CD4-positive, alpha-beta T cell treated with Interleukin-4 for 1 hour (primary cell): ENCODE measurements around the gene HORMAD1.
"Not testable (repeated sequence)": the region's sequence is repeated elsewhere in the genome, so short reads cannot be mapped to it uniquely, and the experiment has no call there.

Experiments
- DNase-seq, 2 donors: peaks; one replicate each; pipeline ENCODE4 v3.0.0-alpha.2; 2020 to 2022

HORMAD1 gene, protein sequence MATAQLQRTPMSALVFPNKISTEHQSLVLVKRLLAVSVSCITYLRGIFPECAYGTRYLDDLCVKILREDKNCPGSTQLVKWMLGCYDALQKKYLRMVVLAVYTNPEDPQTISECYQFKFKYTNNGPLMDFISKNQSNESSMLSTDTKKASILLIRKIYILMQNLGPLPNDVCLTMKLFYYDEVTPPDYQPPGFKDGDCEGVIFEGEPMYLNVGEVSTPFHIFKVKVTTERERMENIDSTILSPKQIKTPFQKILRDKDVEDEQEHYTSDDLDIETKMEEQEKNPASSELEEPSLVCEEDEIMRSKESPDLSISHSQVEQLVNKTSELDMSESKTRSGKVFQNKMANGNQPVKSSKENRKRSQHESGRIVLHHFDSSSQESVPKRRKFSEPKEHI

DNA sequence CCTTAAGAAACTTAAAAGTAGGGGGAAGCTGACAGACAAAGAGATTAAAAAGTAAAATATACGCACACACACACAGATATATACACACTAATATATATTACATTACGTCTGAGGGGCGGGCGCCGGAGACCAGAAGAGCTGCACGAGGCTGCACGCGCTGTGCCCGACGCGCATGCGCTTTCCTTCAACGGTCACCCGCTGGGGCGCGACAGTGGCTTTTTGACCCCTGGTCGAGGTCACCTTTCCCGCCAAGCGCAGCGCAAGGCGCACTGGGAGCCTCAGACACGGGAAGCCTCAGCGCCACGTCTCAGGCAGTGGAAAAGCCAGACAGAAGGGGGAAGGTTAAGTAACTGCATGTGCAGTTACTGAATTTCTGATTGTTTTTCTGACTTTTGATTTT, at the start of gene HORMAD1:
Gene HORMAD1 (minus strand): TSS at position 193 of the 400 bp plus-strand sequence. CDS start 1,390 bp downstream, outside the sequence.
- no peak for DNase-seq

DNA sequence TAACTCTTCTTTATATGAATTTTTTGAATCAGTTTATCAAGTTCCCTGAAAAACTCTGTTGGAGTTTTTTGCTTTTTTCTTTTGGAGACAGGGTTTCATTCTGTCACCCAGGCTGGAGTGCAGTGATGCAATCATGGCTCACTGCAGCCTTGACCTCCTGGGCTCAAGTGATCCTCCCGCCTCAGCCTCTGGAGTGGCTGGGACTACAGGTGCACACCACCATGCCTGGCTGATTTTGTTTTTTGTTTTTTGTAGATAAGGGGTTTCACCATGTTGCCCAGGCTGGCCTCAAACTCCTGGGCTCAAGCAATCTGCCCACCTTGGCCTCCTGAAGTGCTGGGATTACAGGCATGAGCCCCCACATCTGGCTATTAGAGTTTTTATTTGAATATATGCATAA, 47.0 kb upstream of the HORMAD1 start:
- not testable (repeated sequence) for DNase-seq

DNA sequence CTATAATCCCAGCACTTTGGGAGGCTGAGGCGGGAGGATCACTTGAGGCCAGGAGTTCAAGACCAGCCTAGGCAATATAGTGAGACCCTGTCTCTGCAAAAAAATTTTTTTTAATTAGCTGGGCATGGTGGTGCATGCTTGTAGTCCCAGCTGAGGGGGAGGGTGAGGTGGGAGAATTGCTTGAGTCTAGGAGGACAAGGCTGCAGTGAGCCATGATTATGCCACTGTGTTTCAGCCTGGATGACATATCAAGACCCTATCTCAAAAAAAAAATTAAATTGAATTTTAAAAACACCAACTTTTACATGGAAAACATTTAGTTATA, 45.2 kb upstream of the HORMAD1 start:
- DNase-seq = not testable (repeated sequence)

DNA sequence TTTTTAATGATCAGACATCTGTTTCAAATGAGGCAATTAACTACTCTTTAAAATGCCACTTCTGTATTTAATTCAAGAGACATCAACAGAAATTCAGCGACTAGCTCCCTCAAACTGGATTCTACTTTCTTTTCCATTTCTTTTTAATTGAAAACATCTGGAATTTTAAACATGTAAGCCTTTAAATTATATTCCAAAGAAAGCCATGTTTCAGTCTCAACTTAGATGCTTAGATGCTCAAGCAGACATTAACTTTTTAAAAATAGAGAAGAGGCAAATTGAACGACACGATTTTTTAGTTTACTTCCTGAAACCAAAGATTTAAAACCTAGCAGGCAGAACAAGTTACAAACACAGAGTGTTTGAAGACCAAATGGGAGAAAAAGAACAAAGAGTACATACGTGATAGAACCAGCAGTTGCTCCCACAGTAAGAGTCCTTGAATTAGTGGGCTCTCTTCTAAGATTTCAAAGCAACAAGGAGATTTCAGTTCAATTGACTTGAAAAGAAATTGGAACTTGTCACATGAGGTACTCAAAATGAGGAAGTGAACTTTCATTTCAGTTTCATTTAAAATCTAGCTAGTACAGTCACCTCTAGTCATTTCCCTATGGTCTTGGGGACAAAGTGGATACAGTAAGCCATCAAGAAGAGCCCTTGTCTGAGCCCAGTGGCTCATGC, 44.7 kb upstream of the HORMAD1 start, which contains the start of gene CTSS:
Gene CTSS (minus strand): TSS at position 483 of the 681 bp plus-strand sequence. CDS start 1,015 bp downstream, outside the sequence.
- peak in 1 of 2 donors; percentile 57 for DNase-seq

DNA sequence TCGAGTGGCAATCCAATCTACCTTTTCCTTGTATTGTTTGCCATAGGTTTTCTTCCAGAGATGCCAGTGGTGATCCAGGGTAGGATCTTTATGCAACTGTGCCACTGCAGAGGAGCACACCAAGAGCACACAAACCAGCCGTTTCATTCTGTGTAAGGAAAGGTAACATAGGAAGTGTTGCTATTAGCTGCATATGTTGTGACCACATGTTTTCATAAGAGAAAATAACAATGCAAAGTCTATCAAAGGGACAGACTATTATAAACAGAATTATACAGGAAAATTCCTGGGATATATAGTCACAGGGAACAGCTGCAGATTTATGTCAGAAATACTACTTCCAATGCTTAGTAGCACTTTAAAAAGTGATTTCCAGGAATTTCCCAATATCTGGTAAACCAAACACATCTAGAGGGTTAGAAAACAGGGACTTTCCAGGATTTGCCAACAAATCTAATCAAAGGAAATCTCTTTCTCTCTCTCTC, 44.0 kb upstream of the HORMAD1 start:
- peak in 1 of 2 donors; percentile 46 for DNase-seq

DNA sequence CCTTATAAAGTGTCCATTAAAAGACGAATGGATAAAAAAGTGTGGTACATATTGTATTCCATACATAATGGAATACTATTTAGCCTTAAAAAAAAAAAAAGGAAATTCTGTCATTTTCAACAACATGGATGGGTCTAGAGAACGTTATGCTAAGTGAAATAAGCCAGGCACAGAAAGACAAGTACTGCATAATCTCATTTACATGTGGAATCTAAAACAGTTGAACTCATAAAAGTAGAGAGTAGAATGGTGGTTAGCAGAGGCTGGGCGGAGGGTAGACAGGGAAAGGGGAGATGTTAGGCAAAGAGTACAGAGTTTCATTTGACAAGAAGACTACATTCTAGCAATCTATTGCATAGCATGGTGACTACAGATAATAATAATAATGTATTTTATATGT, 42.3 kb upstream of the HORMAD1 start:
- no peak for DNase-seq

DNA sequence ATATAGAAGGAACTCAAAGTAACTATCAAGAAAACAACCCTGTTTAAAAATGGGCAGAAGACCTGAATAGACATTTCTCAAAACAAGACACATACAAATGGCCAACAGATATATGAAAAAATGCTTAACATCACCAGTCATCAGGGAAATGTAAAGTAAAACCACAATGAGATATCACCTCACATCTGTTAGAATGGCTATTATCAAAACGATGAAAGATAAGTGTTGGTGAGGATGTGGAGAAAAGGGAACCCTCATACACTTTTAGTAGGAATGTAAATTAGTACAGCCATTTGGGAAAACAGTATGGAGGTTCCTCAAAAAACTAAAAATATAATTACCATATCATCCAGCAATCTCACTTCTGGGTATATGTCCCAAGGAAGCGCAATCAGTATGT, 41.9 kb upstream of the HORMAD1 start:
- DNase-seq = no peak

DNA sequence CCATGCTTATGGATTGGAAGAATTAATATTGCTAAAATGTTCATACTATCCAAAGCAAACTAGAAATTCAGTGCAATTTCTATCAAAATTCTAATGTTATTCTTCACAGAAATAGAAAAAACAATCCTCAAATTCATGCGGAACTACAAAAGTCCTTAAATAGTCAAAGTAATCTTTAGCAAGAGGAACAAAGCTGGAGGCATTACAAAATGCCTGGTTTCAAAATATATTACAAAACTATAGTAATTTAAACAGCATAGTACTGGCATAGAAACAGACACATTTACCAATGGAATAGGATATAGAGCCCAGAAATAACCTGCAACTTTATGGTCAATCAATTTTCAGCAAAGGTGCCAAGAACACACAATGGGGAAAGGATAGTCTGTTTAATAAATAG, 41.1 kb upstream of the HORMAD1 start:
- DNase-seq = no peak

DNA sequence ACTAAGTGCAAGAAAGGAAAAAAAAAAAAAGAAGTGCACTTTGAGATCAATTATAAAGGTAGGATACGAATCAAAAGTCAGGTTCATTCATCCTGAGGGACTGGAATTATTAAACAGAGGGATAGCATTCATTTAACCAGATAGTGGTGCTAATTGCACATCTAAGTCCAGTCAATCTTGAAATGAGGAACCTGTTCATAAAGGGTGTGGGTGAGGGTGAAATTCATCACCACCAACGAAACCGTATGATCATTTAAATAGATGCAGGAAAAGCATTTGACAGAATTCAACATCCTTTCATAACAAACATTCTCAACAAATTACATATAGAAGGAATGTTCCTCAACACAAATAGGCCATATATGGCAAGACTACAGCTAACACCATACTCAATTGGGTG, 39.3 kb upstream of the HORMAD1 start:
- DNase-seq = no peak

DNA sequence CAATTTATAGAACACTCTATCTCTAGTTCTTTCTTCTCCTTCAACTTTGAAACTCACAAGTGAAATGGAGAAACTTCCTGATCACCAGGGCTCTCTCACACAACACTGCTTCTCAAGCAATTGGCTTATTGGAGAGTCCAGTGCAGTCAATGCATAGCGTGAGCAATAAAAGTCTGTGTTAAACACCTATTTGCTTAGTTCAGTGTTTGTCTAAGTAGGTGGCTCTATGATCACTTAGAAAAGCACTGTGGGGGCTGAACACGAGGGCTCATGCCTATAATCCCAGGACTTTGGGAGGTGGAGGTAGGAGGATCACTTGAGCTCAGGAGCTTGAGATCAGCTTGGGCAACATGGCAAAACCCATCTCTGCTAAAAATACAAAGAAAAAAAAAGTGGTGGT, 32.7 kb upstream of the HORMAD1 start:
- DNase-seq = no peak

DNA sequence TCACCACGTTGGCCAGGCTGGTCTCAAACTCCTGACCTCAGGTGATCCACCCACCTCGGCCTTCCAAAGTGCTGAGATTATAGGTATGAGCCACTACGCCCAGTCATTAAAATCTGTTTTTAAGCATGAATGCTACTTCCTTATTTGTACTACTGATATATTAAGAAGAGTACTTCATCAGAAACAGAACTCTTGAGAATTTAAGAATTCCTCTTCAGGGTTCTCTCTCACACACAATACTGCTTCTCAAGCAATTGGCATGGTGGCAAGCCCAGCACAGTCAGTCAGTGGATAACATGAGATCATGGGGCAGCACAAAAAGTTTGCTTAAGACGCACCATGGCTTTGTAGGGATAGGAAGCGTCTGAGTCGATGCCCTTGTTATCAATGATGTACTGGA, 30.7 kb upstream of the HORMAD1 start:
- no peak for DNase-seq

DNA sequence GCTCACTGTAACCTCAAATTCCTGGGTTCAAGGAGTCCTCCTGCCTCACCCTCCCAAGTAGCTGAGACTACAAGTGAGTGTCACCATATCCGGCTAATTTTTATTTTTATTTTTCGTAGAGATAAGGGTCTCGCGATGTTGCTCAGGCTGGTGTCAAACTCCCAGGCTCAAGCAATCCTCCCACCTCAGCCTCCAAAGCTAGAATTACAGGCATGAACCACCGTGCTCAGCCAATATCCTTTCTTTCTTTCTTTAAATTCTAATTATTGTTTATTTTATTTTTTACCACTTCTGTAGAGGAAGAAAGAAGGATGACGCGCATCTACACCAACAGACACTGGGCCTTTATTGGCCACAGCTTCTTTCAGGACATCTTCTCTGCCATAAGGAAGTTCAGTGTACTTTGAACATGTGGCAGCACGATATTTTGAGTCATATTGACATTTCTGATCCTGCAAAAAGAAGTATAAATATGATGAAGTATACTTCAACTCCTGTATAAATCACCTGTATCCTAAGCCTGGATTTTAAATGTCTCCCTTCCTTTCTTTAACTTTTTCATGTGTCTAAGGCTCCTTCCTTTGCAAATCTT, 29.1 kb upstream of the HORMAD1 start:
- no peak for DNase-seq

DNA sequence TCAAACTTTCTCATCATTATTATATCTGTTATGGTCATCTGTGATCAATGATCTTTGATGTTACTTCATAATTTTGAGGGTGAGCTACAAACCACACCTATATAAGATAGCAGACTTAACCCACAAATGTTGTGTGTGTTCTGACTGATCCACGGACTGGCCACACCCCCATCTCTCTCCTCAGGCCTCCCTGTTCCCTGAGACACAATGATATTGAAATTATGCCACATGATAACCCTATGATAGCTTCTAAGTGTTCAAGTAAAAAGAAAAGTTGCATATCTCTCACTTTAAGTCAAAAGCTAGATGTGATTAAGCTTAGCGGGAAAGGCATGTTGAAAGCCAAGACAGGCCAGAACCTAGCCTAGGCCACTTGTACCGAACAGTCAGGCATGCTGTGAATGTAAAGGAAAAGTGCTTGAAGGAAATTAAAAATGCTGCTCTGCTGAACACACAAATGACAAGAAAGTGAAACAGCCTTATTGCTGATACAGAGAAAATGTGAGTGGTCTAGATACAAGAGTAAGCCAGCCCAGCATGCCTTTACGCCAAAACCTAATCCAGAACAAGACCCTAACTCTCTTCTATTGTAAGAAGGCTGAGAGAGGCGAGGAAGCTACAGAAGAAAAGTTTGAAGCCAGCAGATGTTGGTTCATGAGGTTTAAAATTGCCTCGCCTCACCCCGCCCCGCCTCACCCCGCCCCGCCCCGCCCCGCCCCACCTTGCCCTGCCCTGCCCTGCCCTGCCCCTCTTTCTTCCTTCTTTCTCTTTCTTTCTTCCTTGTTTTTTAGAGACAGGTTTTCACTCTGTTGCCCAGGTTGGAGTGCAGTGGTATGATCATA, 28.4 kb upstream of the HORMAD1 start:
- no peak for DNase-seq

DNA sequence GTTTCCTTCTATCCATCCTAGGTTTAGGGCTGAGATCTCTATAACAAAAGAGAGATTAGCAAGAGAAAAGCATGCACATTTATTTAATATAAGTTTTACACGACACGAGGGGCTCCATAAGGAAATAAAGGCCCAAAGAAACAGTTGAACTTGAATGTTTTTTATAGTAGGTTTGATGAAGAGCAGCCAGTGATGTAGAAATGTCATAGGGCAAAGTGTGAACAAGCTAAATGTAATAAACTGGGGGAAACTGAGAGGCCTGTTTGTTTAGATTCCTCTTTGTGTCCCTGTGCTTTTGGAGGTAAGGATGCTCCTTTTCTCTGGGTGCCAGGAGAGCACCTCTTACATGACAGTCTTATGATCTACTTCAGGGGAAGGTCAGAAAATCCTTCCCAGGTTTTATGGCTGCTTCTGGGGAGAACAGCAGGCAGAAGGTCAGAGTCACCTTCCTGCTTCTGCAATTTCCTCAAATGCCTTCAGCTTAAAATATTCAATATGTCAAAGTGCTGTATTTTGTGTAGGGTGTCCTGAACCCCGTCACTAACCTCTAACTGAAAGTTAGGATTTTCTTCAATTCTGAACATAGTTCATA, 9.5 kb upstream of the HORMAD1 start:
- DNase-seq = no peak

DNA sequence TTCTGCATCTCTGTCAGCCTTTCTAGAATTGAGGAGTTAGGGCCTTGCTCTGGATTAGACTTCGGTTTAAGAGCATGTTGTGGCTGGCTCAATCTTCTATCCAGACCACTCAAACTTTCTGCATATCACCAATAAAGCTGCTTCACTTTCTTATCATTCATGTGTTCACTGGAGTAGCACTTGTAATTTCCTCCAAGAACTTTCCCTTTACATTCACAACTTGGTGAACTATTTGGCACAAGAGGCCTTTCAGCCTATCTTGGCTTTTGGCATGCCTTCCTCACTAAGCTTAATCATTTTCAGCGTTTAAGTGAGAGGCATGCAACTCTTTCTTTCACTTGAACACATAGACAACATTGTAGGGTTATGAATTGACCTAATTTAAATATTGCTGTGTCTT, 3.6 kb upstream of the HORMAD1 start:
- DNase-seq = no peak

DNA sequence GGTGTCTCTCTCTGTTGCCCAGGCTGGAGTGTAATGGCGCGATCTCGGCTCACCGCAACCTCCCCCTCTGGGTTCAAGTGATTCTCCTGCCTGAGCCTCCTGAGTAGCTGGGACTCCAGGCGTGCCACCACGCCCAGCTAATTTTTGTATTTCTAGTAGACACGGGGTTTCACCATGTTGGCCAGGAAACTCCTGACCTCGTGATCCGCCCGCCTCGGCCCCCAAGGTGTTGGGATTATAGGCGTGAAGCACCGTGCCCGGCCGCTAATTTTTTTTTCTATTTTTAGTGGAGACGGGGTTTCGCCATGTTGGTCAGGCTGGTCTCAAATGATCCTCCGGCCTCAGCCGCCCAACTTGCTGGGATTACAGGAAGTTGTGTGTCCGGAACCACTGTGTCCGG, 597 bp downstream of the HORMAD1 start:
- no peak for DNase-seq

DNA sequence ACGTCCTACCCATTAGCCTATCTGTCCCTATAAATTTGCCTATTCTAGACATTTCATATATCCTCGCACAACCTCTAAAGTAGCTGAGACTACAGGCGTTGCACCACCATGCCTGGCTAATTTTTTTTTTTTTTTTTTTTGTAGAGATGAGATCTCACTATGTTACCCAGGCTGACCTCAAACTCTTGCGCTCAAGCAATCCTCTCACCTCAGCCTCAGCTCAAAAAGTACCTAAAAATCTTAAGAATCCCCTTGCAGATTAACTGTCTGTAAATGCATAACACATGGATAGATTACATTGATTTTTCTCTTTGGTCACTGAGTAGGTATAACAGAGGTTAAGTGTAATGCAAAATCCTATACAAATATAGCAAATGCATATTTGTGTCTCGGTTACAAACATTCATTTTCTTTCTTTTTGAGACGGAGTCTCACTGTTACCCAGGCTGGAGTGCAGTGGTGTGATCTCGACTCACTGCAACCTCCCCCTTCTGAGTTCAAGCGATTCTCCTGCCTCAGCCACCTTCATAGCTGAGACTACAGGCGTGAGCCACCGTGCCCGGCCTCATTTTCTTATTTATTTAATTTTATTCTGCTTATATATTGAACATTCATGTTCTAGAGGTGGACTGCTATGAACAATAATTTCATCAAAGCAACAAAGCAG, 2.3 kb downstream of the HORMAD1 start:
- no peak for DNase-seq

DNA sequence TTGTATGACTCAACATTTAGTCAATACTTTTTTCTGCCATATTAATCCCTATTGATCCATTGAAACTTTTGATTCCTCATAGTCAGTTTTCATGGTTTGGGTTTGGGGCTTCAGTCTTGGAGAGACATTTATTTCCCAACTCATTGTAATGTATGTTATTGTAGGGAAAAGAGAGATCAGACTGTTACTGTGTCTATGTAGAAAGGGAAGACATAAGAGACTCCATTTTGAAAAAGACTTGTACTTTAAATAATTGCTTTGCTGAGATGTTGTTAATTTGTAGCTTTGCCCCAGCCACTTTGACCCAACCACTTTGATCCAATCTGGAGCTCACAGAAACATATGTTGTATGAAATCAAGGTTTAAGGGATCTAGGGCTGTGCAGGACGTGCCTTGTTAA, 11.7 kb downstream of the HORMAD1 start:
- not testable (repeated sequence) for DNase-seq

DNA sequence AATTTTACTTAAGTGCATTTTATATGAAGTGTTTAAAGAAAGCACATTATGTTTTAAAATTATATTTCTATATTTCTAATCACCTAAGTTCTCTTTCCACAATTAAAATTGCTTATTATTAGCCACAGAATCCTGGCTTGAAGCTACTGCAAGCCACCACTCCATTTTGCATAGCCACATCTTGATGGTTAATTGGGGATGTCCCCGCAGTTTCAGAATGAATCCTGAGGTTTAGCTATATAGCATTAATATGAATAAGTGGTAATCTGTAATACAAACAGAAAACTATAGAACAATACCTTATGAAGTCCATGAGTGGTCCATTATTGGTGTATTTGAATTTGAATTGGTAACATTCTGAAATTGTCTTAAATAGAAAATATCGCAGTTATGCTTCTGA, 12.1 kb downstream of the HORMAD1 start:
- no peak for DNase-seq

DNA sequence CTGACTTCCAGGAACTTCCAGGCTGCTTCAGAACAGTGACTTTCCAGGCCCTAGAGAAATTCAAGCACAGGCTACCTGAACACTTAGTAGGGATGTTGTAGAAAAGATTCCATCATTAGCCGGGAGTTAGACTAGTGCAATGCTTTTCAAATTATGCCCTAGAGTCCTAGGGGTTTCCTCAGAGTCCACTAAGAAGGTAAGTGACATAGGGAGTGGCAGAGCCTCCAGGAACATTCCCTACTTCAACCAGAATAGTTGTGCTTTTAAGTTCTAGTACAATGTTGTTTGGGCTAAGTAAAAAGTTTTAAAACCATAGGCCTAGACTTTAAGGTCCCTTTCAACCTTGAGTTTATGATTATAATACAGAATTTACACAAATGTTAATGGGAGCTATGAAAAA, 14.6 kb downstream of the HORMAD1 start:
- no peak for DNase-seq

DNA sequence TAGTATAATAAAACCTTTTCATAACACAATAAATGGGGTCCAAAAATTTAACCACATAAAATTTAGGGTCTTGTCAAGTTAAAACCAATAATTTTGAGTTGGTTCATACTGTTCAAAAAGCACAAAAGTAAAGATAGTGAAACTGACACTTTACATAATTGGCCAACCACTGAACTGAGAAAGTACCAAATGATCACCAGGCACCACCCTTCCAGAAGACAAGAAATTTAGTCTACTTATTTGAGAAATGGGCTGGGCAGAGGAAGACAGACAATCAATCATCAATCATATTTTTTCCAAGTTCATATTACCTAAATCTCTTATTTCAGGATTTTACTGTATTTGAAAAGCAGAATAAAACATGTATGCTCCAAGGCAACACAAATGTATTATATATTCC, 17.3 kb downstream of the HORMAD1 start:
- no peak for DNase-seq
